ELR (cell line): ENCODE data around the gene PTGR1.

Source experiments
- DNase-seq: peaks from one replicate; pipeline ENCODE4 v3.0.0-alpha.2; 2015; ENCODE audit warnings: low read depth

Gene PTGR1

GRCh38 chr9:111542497-111543254 lies 56.8 kb downstream of the PTGR1 start:
- DNase-seq, result no peak

GRCh38 chr9:111533099-111533790 lies 66.2 kb downstream of the PTGR1 start:
- peak; percentile 19 for DNase-seq

GRCh38 chr9:111531716-111532115 lies 67.7 kb downstream of the PTGR1 start:
- DNase-seq, result no peak

GRCh38 chr9:111529787-111530186 lies 69.7 kb downstream of the PTGR1 start:
- DNase-seq, result no peak

- DNase-seq, result peak; percentile 26
Measured at GRCh38 chr9:111527347-111527746, 72.1 kb downstream of the PTGR1 start.

GRCh38 chr9:111525056-111525977 lies 74.1 kb downstream of the PTGR1 start, which contains the start of gene ZNF483:
Gene ZNF483 (plus strand): TSS chr9:111525179. CDS start chr9:111527396, 2,217 bp downstream.
- DNase-seq, result peak; percentile 89

- DNase-seq, result no peak
Measured at GRCh38 chr9:111524731-111525055, 74.8 kb downstream of the PTGR1 start.

- peak; percentile 30 for DNase-seq
Measured at GRCh38 chr9:111516061-111516465, 83.4 kb downstream of the PTGR1 start.

GRCh38 chr9:111514967-111515366 lies 84.5 kb downstream of the PTGR1 start:
- DNase-seq, result no peak
